ENCODE measurements around the gene MAP3K21.

DNA sequence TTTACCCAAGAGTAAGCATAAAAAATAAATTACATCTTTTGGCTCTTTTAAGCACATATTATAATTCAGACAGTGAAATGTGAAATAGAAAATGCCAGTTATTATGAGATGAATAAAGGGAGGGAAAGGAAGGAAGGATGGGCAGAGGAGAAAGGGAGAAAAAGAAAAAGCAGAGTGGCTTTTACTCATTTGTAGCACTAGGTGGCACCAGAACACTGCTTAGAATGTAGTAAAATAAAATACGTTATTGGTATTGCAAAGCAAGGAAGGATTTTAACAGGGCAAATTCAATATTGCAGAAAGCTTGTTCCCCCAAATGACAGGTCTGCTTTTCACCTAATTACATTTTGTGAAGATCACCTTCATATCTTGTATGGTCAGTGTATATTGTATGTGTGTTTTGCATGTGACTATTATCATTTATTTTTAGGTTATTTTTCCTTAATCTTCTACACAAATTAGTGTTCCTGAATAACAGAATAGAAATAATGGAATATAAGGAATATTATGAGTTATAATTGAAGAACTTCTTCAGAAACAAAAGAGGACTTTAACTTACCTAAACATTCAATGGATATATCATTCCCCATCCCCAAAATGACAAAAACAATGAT, 22.9 kb upstream of the MAP3K21 start:
- TF ChIP-seq, protein P1, sequence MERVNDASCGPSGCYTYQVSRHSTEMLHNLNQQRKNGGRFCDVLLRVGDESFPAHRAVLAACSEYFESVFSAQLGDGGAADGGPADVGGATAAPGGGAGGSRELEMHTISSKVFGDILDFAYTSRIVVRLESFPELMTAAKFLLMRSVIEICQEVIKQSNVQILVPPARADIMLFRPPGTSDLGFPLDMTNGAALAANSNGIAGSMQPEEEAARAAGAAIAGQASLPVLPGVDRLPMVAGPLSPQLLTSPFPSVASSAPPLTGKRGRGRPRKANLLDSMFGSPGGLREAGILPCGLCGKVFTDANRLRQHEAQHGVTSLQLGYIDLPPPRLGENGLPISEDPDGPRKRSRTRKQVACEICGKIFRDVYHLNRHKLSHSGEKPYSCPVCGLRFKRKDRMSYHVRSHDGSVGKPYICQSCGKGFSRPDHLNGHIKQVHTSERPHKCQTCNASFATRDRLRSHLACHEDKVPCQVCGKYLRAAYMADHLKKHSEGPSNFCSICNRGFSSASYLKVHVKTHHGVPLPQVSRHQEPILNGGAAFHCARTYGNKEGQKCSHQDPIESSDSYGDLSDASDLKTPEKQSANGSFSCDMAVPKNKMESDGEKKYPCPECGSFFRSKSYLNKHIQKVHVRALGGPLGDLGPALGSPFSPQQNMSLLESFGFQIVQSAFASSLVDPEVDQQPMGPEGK (CRISPR knock-in tag; IDR thresholded peaks at IDR 0.05; ENCODE audit: borderline replicate concordance), result no peak
- TF ChIP-seq SNAI2 (CRISPR knock-in tag; IDR thresholded peaks at IDR 0.05) (no peak), ZFP30 (CRISPR knock-in tag; IDR thresholded peaks at IDR 0.05) (no peak)

All from SK-N-SH treated with all-trans-retinoic acid at 6 μM for 48 hours (cell line).